H9 (cell line): ENCODE results near the gene PRF1. TPM values are rescaled to one million over a fixed set of nuclear protein-coding genes. Genes with fewer than 3 reads are reported as not detected.

Experiments used
- DNase-seq: peaks from one replicate; pipeline ENCODE4 v3.0.0-alpha.2; 2017
- H2AFZ ChIP-seq: one replicate; pipeline ENCODE4 v1.6.1; 2013; ENCODE audit warnings: mild to moderate bottlenecking, low read length, control low read depth, moderate library complexity
- H2AK5ac ChIP-seq: 2 replicates; pipeline ENCODE4 v1.6.1; 2013; ENCODE audit warnings: low read length, control low read depth, mixed read lengths; ENCODE audit not compliant: insufficient read length
- H2BK120ac ChIP-seq: one replicate; pipeline ENCODE4 v1.6.1; 2013; ENCODE audit warnings: low read depth, mild to moderate bottlenecking, low read length, control low read depth, inconsistent platforms; ENCODE audit not compliant: poor library complexity, severe bottlenecking
- H2BK12ac ChIP-seq: 2 replicates; pipeline ENCODE4 v1.6.1; 2013; ENCODE audit warnings: low read length, control low read depth, mixed read lengths, low read depth; ENCODE audit not compliant: insufficient read length
- H2BK15ac ChIP-seq: 2 replicates; pipeline ENCODE4 v1.6.1; 2013; ENCODE audit warnings: low read depth, low read length, control low read depth
- H2BK20ac ChIP-seq: one replicate; pipeline ENCODE4 v1.6.1; 2013; ENCODE audit warnings: low read depth, mild to moderate bottlenecking, low read length, control low read depth, inconsistent platforms; ENCODE audit not compliant: poor library complexity, severe bottlenecking
- H2BK5ac ChIP-seq: 2 replicates; pipeline ENCODE4 v1.6.1; 2013; ENCODE audit warnings: low read length, control low read depth, mixed read lengths; ENCODE audit not compliant: insufficient read length
- H3K14ac ChIP-seq: 2 replicates; pipeline ENCODE4 v1.6.1; 2013; ENCODE audit warnings: low read length, control low read depth; ENCODE audit not compliant: insufficient read depth
- H3K18ac ChIP-seq: 2 replicates; pipeline ENCODE4 v1.6.1; 2013; ENCODE audit warnings: low read depth, mild to moderate bottlenecking, mixed read lengths, low read length, control low read depth; ENCODE audit not compliant: insufficient read length
- H3K23ac ChIP-seq: 2 replicates; pipeline ENCODE4 v1.6.1; 2013; ENCODE audit warnings: low read length, control low read depth, mixed read lengths, low read depth; ENCODE audit not compliant: insufficient read length
- H3K23me2 ChIP-seq: 2 replicates; pipeline ENCODE4 v1.6.1; 2013; ENCODE audit warnings: low read depth, mild to moderate bottlenecking, mixed read lengths, low read length, control low read depth; ENCODE audit not compliant: insufficient read length, poor library complexity, severe bottlenecking
- H3K27ac ChIP-seq: 2 replicates; pipeline ENCODE4 v1.5.1; 2013; ENCODE audit warnings: low read length, control low read depth, mixed read lengths, low read depth; ENCODE audit not compliant: insufficient read length
- H3K27me3 ChIP-seq: 2 replicates; pipeline ENCODE4 v1.6.1; 2013; ENCODE audit warnings: low read length, control low read depth, inconsistent platforms; ENCODE audit not compliant: insufficient read depth
- H3K4ac ChIP-seq: 2 replicates; pipeline ENCODE4 v1.6.1; 2013; ENCODE audit warnings: low read depth, mild to moderate bottlenecking, control low read depth, inconsistent platforms, low read length, moderate library complexity
- H3K4me1 ChIP-seq: 2 replicates; pipeline ENCODE4 v1.6.1; 2013; ENCODE audit warnings: low read length, control low read depth, inconsistent platforms; ENCODE audit not compliant: insufficient read depth
- H3K4me2 ChIP-seq: 2 replicates; pipeline ENCODE4 v1.6.1; 2013; ENCODE audit warnings: low read length, control low read depth, mixed read lengths; ENCODE audit not compliant: insufficient read length, insufficient read depth
- H3K56ac ChIP-seq: 2 replicates; pipeline ENCODE4 v1.6.1; 2013; ENCODE audit warnings: low read depth, mild to moderate bottlenecking, mixed read lengths, low read length, control low read depth; ENCODE audit not compliant: insufficient read length
- H3K79me1 ChIP-seq: 2 replicates; pipeline ENCODE4 v1.6.1; 2013; ENCODE audit warnings: low read depth, mild to moderate bottlenecking, moderate library complexity, low read length, control low read depth, inconsistent platforms; ENCODE audit not compliant: insufficient read depth, poor library complexity, severe bottlenecking
- H3K79me2 ChIP-seq: 2 replicates; pipeline ENCODE4 v1.6.1; 2013; ENCODE audit warnings: low read length, control low read depth, inconsistent platforms; ENCODE audit not compliant: insufficient read depth
- H3K9ac ChIP-seq: 2 replicates; pipeline ENCODE4 v1.6.1; 2013; ENCODE audit warnings: low read length, control low read depth, mixed read lengths; ENCODE audit not compliant: insufficient read length; ENCODE audit errors: extremely low read depth
- H3K9me3 ChIP-seq: one replicate; pipeline ENCODE4 v1.6.1; 2013; ENCODE audit warnings: low read depth, low read length, inconsistent platforms; ENCODE audit not compliant: control insufficient read depth
- H3T11ph ChIP-seq: one replicate; pipeline ENCODE4 v1.6.1; 2013; ENCODE audit warnings: mild to moderate bottlenecking, low read length, control low read depth, inconsistent platforms
- H4K20me1 ChIP-seq: one replicate; pipeline ENCODE4 v1.6.1; 2013; ENCODE audit not compliant: control insufficient read depth, insufficient read length, insufficient read depth
- H4K5ac ChIP-seq: 2 replicates; pipeline ENCODE4 v1.6.1; 2013; ENCODE audit warnings: low read depth, mild to moderate bottlenecking, mixed read lengths, low read length, control low read depth; ENCODE audit not compliant: insufficient read length
- H4K8ac ChIP-seq: replicated peaks from 2 replicates; pipeline ENCODE4 v1.6.1; 2013; ENCODE audit warnings: low read length, control low read depth, mixed read lengths, low read depth; ENCODE audit not compliant: insufficient read length
- H4K91ac ChIP-seq: 2 replicates; pipeline ENCODE4 v1.6.1; 2013; ENCODE audit warnings: low read depth, mild to moderate bottlenecking, moderate library complexity, mixed read lengths, low read length, control low read depth; ENCODE audit not compliant: insufficient read length
- H3K27ac Mint-ChIP-seq, 3 experiments: 2 replicates in 2 of 3; 3 replicates in 1 of 3; pipeline ENCODE4 v1.8.0; 2020 to 2021; ENCODE audit warnings: mixed read lengths in 3 of 3, mild to moderate bottlenecking in 1 of 3, moderate library complexity in 1 of 3
- H3K27me3 Mint-ChIP-seq: 2 replicates; pipeline ENCODE4 v1.8.0; 2021; ENCODE audit warnings: low read depth, mild to moderate bottlenecking, moderate library complexity, mixed read lengths
- H3K36me3 Mint-ChIP-seq, 3 experiments: 2 replicates in 2 of 3; 3 replicates in 1 of 3; pipeline ENCODE4 v1.8.0; 2020 to 2021; ENCODE audit warnings: low read depth in 3 of 3, mixed read lengths in 3 of 3; ENCODE audit not compliant: insufficient read depth in 1 of 3
- H3K4me1 Mint-ChIP-seq, 2 experiments: 2 replicates each; pipeline ENCODE4 v1.8.0; 2020; ENCODE audit warnings: mixed read lengths in 2 of 2
- H3K4me3 Mint-ChIP-seq, 2 experiments: 2 replicates in 1 of 2; 3 replicates in 1 of 2; pipeline ENCODE4 v1.8.0; 2020 to 2021; ENCODE audit warnings: mild to moderate bottlenecking in 2 of 2, mixed read lengths in 2 of 2, moderate library complexity in 1 of 2
- H3K9me3 Mint-ChIP-seq, 2 experiments: 2 replicates in 1 of 2; 3 replicates in 1 of 2; pipeline ENCODE4 v1.8.0; 2020; ENCODE audit warnings: mild to moderate bottlenecking in 2 of 2, mixed read lengths in 2 of 2, moderate library complexity in 1 of 2
- CTCF ChIP-seq: fragments of 200-600 bp; sonication (generic); conservative IDR thresholded peaks from 3 replicates; pipeline ENCODE4 v1.8.0; 2021; ENCODE audit warnings: antibody characterized with exemption, mild to moderate bottlenecking
- whole genome bisulfite sequencing: extraction: QIAGEN DNeasy Blood & Tissue Kit; methylation state at CpG from one replicate; pipeline ENCODE4 v1.1.7; 2013; ENCODE audit warnings: missing lambda C conversion rate, low lambda C conversion rate, mixed read lengths; ENCODE audit not compliant: insufficient read length; ENCODE audit errors: extremely low coverage; 5-methylcytosine and 5-hydroxymethylcytosine counted together
- total RNA-seq: library from RNA; stranded (reverse); gene quantifications from 2 replicates; pipeline ENCODE4 v1.2.1, GENCODE V29; 2021

The PRF1 gene
- total RNA-seq, 1 experiment from 2014 or later, result not detected

- Histone ChIP-seq H4K8ac (no peak overlapping the region), H4K5ac (no peak overlapping the region), H2BK12ac (no peak overlapping the region), H2BK15ac (no peak overlapping the region), H3K23ac (no peak overlapping the region), H3K27ac (no peak overlapping the region), H3K23me2 (no peaks in the 10 kb centered on the region), H3T11ph (no peak overlapping the region), H2BK5ac (no peak overlapping the region), H2BK120ac (no peak overlapping the region), H2BK20ac (no peak overlapping the region), H3K56ac (no peak overlapping the region), H3K9me3 (no peaks in the 10 kb centered on the region), H2AK5ac (no peak overlapping the region), H2AFZ (no peak overlapping the region), H3K14ac (no peak overlapping the region), H3K4ac (no peak overlapping the region), H3K79me2 (no peaks in the 10 kb centered on the region), H4K91ac (no peak overlapping the region), H3K9ac (no peak overlapping the region), H3K4me2 (no peak overlapping the region), H3K18ac (no peak overlapping the region), H3K79me1 (no peaks in the 10 kb centered on the region), H3K4me1 (no peaks in the 10 kb centered on the region), H4K20me1 (peaks cover 3% of the 10 kb centered on the region), H3K27me3 (no peaks in the 10 kb centered on the region)
- peaks cover 0 to 1% of the 10 kb centered on the region in 2 experiments; a peak in 1 of 5 replicates for H3K9me3 Mint-ChIP-seq
- H3K4me1 Mint-ChIP-seq, result no peaks in the 10 kb centered on the region; a peak in 1 of 4 replicates
- H3K27me3 Mint-ChIP-seq, result no peaks in the 10 kb centered on the region
- DNase-seq, result no peak
- H3K36me3 Mint-ChIP-seq, result no peaks in the 10 kb centered on the region; a peak in 1 of 7 replicates
- whole genome bisulfite sequencing, result no CpG with 5 or more reads among the region's 7 CpGs
- H3K27ac Mint-ChIP-seq, result no peak overlapping the region
- no peak overlapping the region for H3K4me3 Mint-ChIP-seq
- no peak for TF ChIP-seq CTCF
These were observed 884 bp upstream of the PRF1 start for GRCh38 chr10:70603449-70603801.
